ENCODE results near the gene RIOX2. TPM values are rescaled to one million over a fixed set of nuclear protein-coding genes. Genes with fewer than 3 reads are reported as not detected.

RIOX2 gene
- total and polyA plus RNA-seq, 12 donors = 8.4 to 48.0 (median 19.5) TPM

GRCh38 chr3:98010194-98010882, 38.1 kb upstream of the RIOX2 start:
- no peak overlapping the region for H3K4me3 ChIP-seq
- WGBS, 4 donors = 65 to 75% (median 68%) methylated on average over 6 to 7 of the region's 7 CpGs

GRCh38 chr3:98008855-98009254, 36.6 kb upstream of the RIOX2 start:
- DNase-seq = no peak
- TF ChIP-seq POLR2A (IDR thresholded peaks at IDR 0.05) (no peak), CTCF (IDR thresholded peaks at IDR 0.05) (no peak)
- Histone ChIP-seq H3K4me1 (replicated peaks in 1 of 2) (peaks cover 5 to 20% of the 10 kb centered on the region in 2 donors), H3K36me3 (replicated peaks in 1 of 2) (no peaks in the 10 kb centered on the region), H3K27ac (no peak overlapping the region), H3K9me3 (replicated peaks in 1 of 3) (no peaks in the 10 kb centered on the region), H3K27me3 (no peaks in the 10 kb centered on the region), H3K4me3 (no peak overlapping the region)
- intact Hi-C loops (cut with DNase I) = no loop called here
- WGBS, 4 donors = 72 to 79% (median 75%) methylated on average over 2 of the region's 2 CpGs

More at GRCh38 chr3:98010194-98010882, 38.1 kb upstream of the RIOX2 start:
- H3K4me1 ChIP-seq (replicated peaks in 1 of 2) = peaks cover 9 to 27% of the 10 kb centered on the region in 2 donors
- TF ChIP-seq POLR2A (IDR thresholded peaks at IDR 0.05) (no peak), CTCF (IDR thresholded peaks at IDR 0.05) (no peak)
- H3K9me3 ChIP-seq (replicated peaks in 1 of 3) = no peaks in the 10 kb centered on the region
- H3K27me3 ChIP-seq = no peaks in the 10 kb centered on the region
- intact Hi-C loops (cut with DNase I) = no loop called here
- DNase-seq = no peak
- no peaks in the 10 kb centered on the region for H3K36me3 ChIP-seq (replicated peaks in 1 of 2)
- H3K27ac ChIP-seq = no peak overlapping the region

DNA sequence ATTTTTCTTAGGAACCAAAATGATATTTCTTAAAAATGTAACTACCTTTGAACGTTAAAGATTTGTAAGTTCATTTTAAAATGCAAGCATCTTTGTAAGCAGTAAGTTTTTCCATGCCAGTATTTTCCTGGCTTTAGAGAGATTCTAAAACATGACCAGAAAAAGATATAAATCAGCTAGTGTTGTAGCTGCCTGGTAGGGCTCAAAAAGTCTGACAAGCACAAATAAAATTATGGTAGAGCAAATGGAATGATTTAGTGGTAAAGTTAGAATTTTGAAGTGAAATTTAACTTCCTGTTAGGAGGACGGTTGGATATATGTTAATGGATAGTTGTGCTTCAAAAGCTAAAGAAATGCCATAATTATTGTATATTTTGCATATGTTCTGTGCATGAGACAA, 33.2 kb upstream of the RIOX2 start:
- H3K4me1 ChIP-seq (replicated peaks in 1 of 2) = no peaks in the 10 kb centered on the region
- intact Hi-C loops (cut with DNase I) = no loop called here

GRCh38 chr3:98004721-98005120, 32.5 kb upstream of the RIOX2 start:
- H3K9me3 ChIP-seq (replicated peaks in 1 of 3) = no peaks in the 10 kb centered on the region
- intact Hi-C loops (cut with DNase I) = no loop called here
- H3K36me3 ChIP-seq (replicated peaks in 1 of 2) = no peaks in the 10 kb centered on the region
- H3K4me3 ChIP-seq = no peak overlapping the region
- no peak for DNase-seq
- H3K4me1 ChIP-seq (replicated peaks in 1 of 2) = no peaks in the 10 kb centered on the region
- TF ChIP-seq CTCF (IDR thresholded peaks at IDR 0.05) (no peak), POLR2A (IDR thresholded peaks at IDR 0.05) (no peak)
- WGBS, 4 donors = 78 to 87% (median 80%) methylated on average over 3 of the region's 3 CpGs
- H3K27me3 ChIP-seq = no peaks in the 10 kb centered on the region
- H3K27ac ChIP-seq = no peak overlapping the region

More for the DNA sequence above, 33.2 kb upstream of the RIOX2 start:
- Histone ChIP-seq H3K9me3 (replicated peaks in 1 of 3) (no peaks in the 10 kb centered on the region), H3K36me3 (replicated peaks in 1 of 2) (no peaks in the 10 kb centered on the region), H3K27me3 (no peaks in the 10 kb centered on the region), H3K27ac (no peak overlapping the region), H3K4me3 (no peak overlapping the region)
- no peak for DNase-seq
- TF ChIP-seq CTCF (IDR thresholded peaks at IDR 0.05) = no peak
- no peak for TF ChIP-seq POLR2A (IDR thresholded peaks at IDR 0.05)
- WGBS, 4 donors = 65 to 79% (median 73%) methylated on average over 2 of the region's 2 CpGs
